Lung microvascular endothelial cell (primary cell): ENCODE measurements around the gene HSPB2. TPM values are rescaled to one million over a fixed set of nuclear protein-coding genes. Genes with fewer than 3 reads are reported as not detected.

ENCODE experiments used
- total RNA-seq: library from RNA; depleted of rRNA; stranded (reverse); fragments of >200 nt; gene quantifications from 2 replicates; pipeline ENCODE4 v1.2.1, GENCODE V29; 2014

HSPB2 gene
- total RNA-seq, 1 donor from 2014 or later: not detected

Other genes with a start within 250 kb of the HSPB2 start
- 26.6 and 32.5 TPM in 2 replicates for gene PPP2R1B, start 146.3 kb upstream of the HSPB2 start, total RNA-seq
- gene ALG9, start 41.2 kb upstream of the HSPB2 start, total RNA-seq: 20.3 and 21.4 TPM in 2 replicates
- gene FDXACB1, start 33.6 kb upstream of the HSPB2 start, total RNA-seq: 1.1 and 2.0 TPM in 2 replicates
- 4.0 and 4.4 TPM in 2 replicates for gene CFAP68, start 33.2 kb upstream of the HSPB2 start, total RNA-seq
- 0.22 and 0.60 TPM in 2 replicates for gene CRYAB, start 964 bp upstream of the HSPB2 start, total RNA-seq
- 0.65 TPM in 1 of 2 replicates, not detected in the other for gene C11orf52, start 6.2 kb downstream of the HSPB2 start, total RNA-seq
- gene DIXDC1, start 24.6 kb downstream of the HSPB2 start, total RNA-seq: 2.4 and 7.6 TPM in 2 replicates
- 22.0 and 26.6 TPM in 2 replicates for gene DLAT, start 112.7 kb downstream of the HSPB2 start, total RNA-seq
- 0.40 and 0.87 TPM in 2 replicates for gene PIH1D2, start 161.3 kb downstream of the HSPB2 start, total RNA-seq
- 12.0 and 14.1 TPM in 2 replicates for gene NKAPD1, start 161.6 kb downstream of the HSPB2 start, total RNA-seq
- 98.1 and 115 TPM in 2 replicates for gene TIMM8B, start 174.0 kb downstream of the HSPB2 start, total RNA-seq
- gene SDHD, start 174.1 kb downstream of the HSPB2 start, total RNA-seq: 158 and 170 TPM in 2 replicates